HEK293T (cell line): ENCODE results near the gene CDK17.

Experiments
- BHLHE40 ChIP-seq: fragments of 450-650 bp; IDR thresholded peaks from 2 replicates; pipeline ENCODE4 v1.6.1; 2016; ENCODE audit warnings: mild to moderate bottlenecking, moderate library complexity, borderline replicate concordance
- FOXA1 ChIP-seq: fragments of 450-650 bp; IDR thresholded peaks from 2 replicates; pipeline ENCODE4 v1.6.1; 2016; ENCODE audit warnings: mild to moderate bottlenecking
- FOXM1 ChIP-seq: fragments of 450-650 bp; IDR thresholded peaks from 2 replicates; pipeline ENCODE4 v1.6.1; 2017; ENCODE audit warnings: mild to moderate bottlenecking, borderline replicate concordance
- L3MBTL2 ChIP-seq: fragments of 450-650 bp; conservative IDR thresholded peaks from 2 replicates; pipeline ENCODE4 v1.6.1; 2016; ENCODE audit warnings: mild to moderate bottlenecking
- SUZ12 ChIP-seq: fragments of 450-650 bp; IDR thresholded peaks from 2 replicates; pipeline ENCODE4 v1.6.1; 2016; ENCODE audit warnings: mild to moderate bottlenecking
- ZNF384 ChIP-seq: fragments of 450-650 bp; IDR thresholded peaks from 2 replicates; pipeline ENCODE4 v1.6.1; 2016
- TF ChIP-seq, protein P1 (sequence below): fragments of 450-650 bp; IDR thresholded peaks from 2 replicates; pipeline ENCODE4 v1.6.1; 2016

DNA sequence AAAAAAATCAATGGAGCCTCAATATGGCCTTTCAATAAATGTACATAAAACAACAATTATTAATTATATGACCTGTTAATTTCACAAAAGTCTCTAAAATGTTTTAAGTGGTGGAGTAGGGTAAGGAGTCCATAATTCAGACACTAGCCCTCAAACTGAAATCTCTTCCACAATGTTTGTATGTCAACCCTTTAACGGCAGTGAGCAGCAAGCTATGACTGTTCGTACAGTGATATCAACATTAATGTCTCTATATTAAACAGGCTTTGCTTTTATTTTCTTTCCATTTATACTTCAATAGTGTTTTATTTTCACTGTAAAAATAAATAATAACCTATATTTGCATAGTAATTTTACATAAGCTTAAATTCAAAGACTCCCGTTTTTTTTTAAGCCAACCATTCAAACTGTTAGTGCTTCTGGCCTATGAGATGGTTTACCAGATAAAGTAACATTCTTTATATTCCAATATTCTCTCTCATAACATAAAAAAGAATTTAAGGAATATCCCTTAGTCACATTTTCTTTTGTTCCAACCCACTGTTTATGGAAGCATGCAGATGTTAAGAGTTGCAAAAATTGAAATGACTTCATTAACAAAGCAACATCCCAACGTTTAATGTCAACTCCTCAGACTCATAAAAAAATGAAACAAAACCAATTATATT is 2.3 kb downstream of the CDK17 start:
- TF ChIP-seq, protein P1, sequence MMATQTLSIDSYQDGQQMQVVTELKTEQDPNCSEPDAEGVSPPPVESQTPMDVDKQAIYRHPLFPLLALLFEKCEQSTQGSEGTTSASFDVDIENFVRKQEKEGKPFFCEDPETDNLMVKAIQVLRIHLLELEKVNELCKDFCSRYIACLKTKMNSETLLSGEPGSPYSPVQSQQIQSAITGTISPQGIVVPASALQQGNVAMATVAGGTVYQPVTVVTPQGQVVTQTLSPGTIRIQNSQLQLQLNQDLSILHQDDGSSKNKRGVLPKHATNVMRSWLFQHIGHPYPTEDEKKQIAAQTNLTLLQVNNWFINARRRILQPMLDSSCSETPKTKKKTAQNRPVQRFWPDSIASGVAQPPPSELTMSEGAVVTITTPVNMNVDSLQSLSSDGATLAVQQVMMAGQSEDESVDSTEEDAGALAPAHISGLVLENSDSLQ = no peak
- TF ChIP-seq FOXA1 (no peak), BHLHE40 (no peak), L3MBTL2 (no peak), ZNF384 (no peak), SUZ12 (no peak), FOXM1 (no peak)
